ENCODE measurements around the gene LHX3. TPM values are rescaled to one million over a fixed set of nuclear protein-coding genes. Genes with fewer than 3 reads are reported as not detected.

LHX3 gene
- total and polyA plus RNA-seq, 2 of the 8 experiments (the other 6 are each of a cell fraction or from before 2014, with no cell fraction given): 0.02 TPM; not detected in 1

GRCh38 chr9:136178773-136179075 lies 26.2 kb downstream of the LHX3 start:
- no peak overlapping the region for H2BK120ac ChIP-seq (replicated peaks; ENCODE audit: low read depth, low read length)
- 0 out of 2 replicates have a peak overlapping the region, but pooled peaks have one; percentile 36 for H2AFZ ChIP-seq (ENCODE audit: low read length)
- H2BK15ac ChIP-seq (ENCODE audit: low read length): no peak overlapping the region
- ChIA-PET POLR2A (ENCODE audit: partially characterized antibody) (interaction anchor here (0.6 to 1.2 kb wide), 4 partner anchors 16 to 302 kb away, joined by 3 to 4 read pairs (median 3); no protein-coding TSS in a partner anchor), CTCF (ENCODE audit: partially characterized antibody) (interaction anchor here (0.8 to 2.2 kb wide), 15 partner anchors 8 to 145 kb away, joined by 3 to 8 read pairs (median 4); no protein-coding TSS in a partner anchor)
- 74% methylated on average over 8 of the region's 8 CpGs; no CpG with 5 or more reads in 1 of the 2 experiments for WGBS, 2 experiments (ENCODE audit: extremely low coverage in 1 of 2, insufficient coverage in 1 of 2, insufficient read length in 1 of 2, insufficient replicate concordance in 2 of 2, low coverage in 1 of 2, low lambda C conversion rate in 2 of 2, missing lambda C conversion rate in 1 of 2)
- no peaks in the 10 kb centered on the region for H3K36me3 ChIP-seq (ENCODE audit: control insufficient read depth in 2 of 4, insufficient read depth in 4 of 4, low read length in 3 of 4)
- H3K79me1 ChIP-seq (ENCODE audit: low read depth, low read length): no peaks in the 10 kb centered on the region
- no peak overlapping the region for H3K27ac ChIP-seq (ENCODE audit: low read depth, low read length)
- H3K23ac ChIP-seq (ENCODE audit: insufficient read length): no peak overlapping the region
- H3K14ac ChIP-seq (ENCODE audit: insufficient read length): no peak overlapping the region
- H3K4ac ChIP-seq (replicated peaks; ENCODE audit: insufficient read length, low read depth, low read length): no peak overlapping the region
- H4K5ac ChIP-seq (ENCODE audit: insufficient read length, low read depth, low read length): no peak overlapping the region
- no peak overlapping the region; a peak in 1 of 8 replicates for H3K4me3 ChIP-seq (ENCODE audit: extremely low read depth in 1 of 4, insufficient read depth in 2 of 4, low read depth in 3 of 4, low read length in 4 of 4)
- no peaks in the 10 kb centered on the region for H3K27me3 ChIP-seq (replicated peaks in 1 of 4; ENCODE audit: control insufficient read depth in 3 of 4, extremely low read depth in 1 of 4, insufficient read depth in 3 of 4, low read length in 3 of 4)
- no peak overlapping the region for H2BK12ac ChIP-seq (ENCODE audit: low read depth, low read length)
- no peak overlapping the region for H2BK5ac ChIP-seq (ENCODE audit: low read depth, low read length)
- no peak overlapping the region for H4K8ac ChIP-seq (ENCODE audit: extremely low read depth, insufficient read depth, low read length)
- no peak overlapping the region for H4K91ac ChIP-seq (replicated peaks; ENCODE audit: insufficient read length, low read length)
- H3K23me2 ChIP-seq (ENCODE audit: low read depth, low read length): peaks cover 5% of the 10 kb centered on the region; the same call in 1 of the 2 replicates
- no peak overlapping the region for H2AK5ac ChIP-seq (ENCODE audit: low read depth, low read length)
- FAIRE-seq (no peak), DNase-seq (ENCODE audit: low read depth in 1 of 2, low spot score in 2 of 2) (peak in 1 of 2 experiments; percentile 47)
- H3K4me2 ChIP-seq (ENCODE audit: insufficient read depth in 1 of 2, low read depth in 2 of 2, low read length in 2 of 2): no peak overlapping the region
- H3K4me1 ChIP-seq (replicated peaks in 1 of 4; ENCODE audit: control insufficient read depth in 3 of 4, insufficient read depth in 4 of 4, low read length in 3 of 4): peaks cover 0 to 10% (median 5%) of the 10 kb centered on the region in 4 experiments; a peak in 5 of 7 replicates
- peaks cover 0 to 2% of the 10 kb centered on the region in 2 experiments for H4K20me1 ChIP-seq (replicated peaks in 1 of 2; ENCODE audit: control insufficient read depth in 1 of 2, insufficient read depth in 2 of 2, low read length in 2 of 2)
- TF ChIP-seq POU5F1 (IDR thresholded peaks at IDR 0.05; ENCODE audit: low read depth, low read length): no peak
- no peak for TF ChIP-seq HDAC2 (IDR thresholded peaks at IDR 0.05; ENCODE audit: borderline replicate concordance in 1 of 2, low read depth in 2 of 2, low read length in 2 of 2)
- TF ChIP-seq TAF7 (optimal IDR thresholded peaks at IDR 0.05; ENCODE audit: borderline replicate concordance, low read depth, low read length): no peak
- TF ChIP-seq CHD1 (IDR thresholded peaks at IDR 0.05; ENCODE audit: low read depth, low read length): no peak
- TF ChIP-seq CHD2 (IDR thresholded peaks at IDR 0.05; ENCODE audit: low read length): no peak
- TF ChIP-seq BACH1 (IDR thresholded peaks at IDR 0.05; ENCODE audit: low read length): no peak
- TF ChIP-seq SP1 (IDR thresholded peaks at IDR 0.05; ENCODE audit: low read depth, low read length): no peak
- H3K79me2 ChIP-seq (ENCODE audit: control insufficient read depth in 1 of 2, insufficient read depth in 2 of 2, low read length in 2 of 2): no peaks in the 10 kb centered on the region
- H3K56ac ChIP-seq (replicated peaks; ENCODE audit: insufficient read length, low read depth, low read length): no peak overlapping the region
- H3K18ac ChIP-seq (ENCODE audit: extremely low read depth, low read length): no peak overlapping the region; the same call in 1 of the 2 replicates
- H3K9me3 ChIP-seq (ENCODE audit: insufficient read depth in 2 of 2, low read depth in 1 of 2, low read length in 1 of 2): no peaks in the 10 kb centered on the region
- no peak overlapping the region for H2BK20ac ChIP-seq (ENCODE audit: low read length)
- H3K9ac ChIP-seq (replicated peaks in 1 of 4; ENCODE audit: extremely low read depth in 1 of 4, low read depth in 3 of 4, low read length in 3 of 4): no peak overlapping the region

Measured in H1 (cell line).